ENCODE data around the gene NCKAP5.

DNA sequence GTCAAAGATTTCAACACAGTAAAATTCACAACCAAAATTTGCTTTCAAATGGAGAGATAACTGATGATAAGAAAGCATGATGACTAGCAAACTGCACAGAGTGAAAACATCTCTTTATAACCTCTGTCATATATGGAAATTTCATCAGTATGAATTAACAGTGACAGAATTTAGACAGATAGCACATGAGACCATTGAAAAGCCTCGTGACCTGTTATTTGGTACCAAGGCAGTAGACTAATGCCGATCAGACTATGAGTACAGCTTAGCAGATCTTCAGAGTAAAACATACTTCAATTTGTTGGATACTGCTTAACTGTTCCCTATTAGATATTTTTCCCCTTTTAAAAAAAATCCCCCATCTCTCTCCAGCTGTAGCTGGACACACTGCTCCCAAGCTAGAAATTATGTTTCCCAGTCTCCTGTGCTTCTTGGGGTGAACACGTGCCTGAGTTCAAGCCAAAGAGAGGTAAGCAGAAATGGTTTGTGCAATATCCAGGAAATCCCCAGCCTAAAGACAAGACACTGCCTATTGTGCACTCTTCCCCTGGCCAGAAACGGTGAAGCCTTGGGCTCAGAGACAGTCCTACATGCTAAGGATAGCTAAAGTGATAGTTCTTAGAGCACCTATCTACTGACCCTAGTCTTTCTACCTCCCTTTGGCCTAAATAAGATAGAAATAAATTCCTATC lies 256.1 kb downstream of the NCKAP5 start:
- TF ChIP-seq USF2 (IDR thresholded peaks at IDR 0.05) (no peak), RNF2 (IDR thresholded peaks at IDR 0.05; ENCODE audit: borderline replicate concordance, low read depth) (no peak), PHF8 (IDR thresholded peaks at IDR 0.05; ENCODE audit: borderline replicate concordance, low read depth) (no peak), JUNB (IDR thresholded peaks at IDR 0.05) (no peak)
- TF ChIP-seq, protein P1, sequence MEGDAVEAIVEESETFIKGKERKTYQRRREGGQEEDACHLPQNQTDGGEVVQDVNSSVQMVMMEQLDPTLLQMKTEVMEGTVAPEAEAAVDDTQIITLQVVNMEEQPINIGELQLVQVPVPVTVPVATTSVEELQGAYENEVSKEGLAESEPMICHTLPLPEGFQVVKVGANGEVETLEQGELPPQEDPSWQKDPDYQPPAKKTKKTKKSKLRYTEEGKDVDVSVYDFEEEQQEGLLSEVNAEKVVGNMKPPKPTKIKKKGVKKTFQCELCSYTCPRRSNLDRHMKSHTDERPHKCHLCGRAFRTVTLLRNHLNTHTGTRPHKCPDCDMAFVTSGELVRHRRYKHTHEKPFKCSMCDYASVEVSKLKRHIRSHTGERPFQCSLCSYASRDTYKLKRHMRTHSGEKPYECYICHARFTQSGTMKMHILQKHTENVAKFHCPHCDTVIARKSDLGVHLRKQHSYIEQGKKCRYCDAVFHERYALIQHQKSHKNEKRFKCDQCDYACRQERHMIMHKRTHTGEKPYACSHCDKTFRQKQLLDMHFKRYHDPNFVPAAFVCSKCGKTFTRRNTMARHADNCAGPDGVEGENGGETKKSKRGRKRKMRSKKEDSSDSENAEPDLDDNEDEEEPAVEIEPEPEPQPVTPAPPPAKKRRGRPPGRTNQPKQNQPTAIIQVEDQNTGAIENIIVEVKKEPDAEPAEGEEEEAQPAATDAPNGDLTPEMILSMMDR (IDR thresholded peaks at IDR 0.05), result no peak

Data from A549 (cell line).